H1 (cell line): ENCODE results near the gene SERPINB13. TPM values are rescaled to one million over a fixed set of nuclear protein-coding genes. Genes with fewer than 3 reads are reported as not detected.

Experiments
- EZH2 ChIP-seq: fragments of 200-600 bp; sonication (generic); IDR thresholded peaks from 2 replicates; pipeline ENCODE4 v1.7.1; 2012; ENCODE audit warnings: low read depth, mild to moderate bottlenecking, moderate library complexity, low read length, inconsistent platforms; ENCODE audit not compliant: severe bottlenecking
- SAP30 ChIP-seq: fragments of 300-600 bp; sonication (generic); IDR thresholded peaks from 2 replicates; pipeline ENCODE4 v1.7.1; 2012; ENCODE audit warnings: low read length, moderate library complexity, mild to moderate bottlenecking, inconsistent platforms; ENCODE audit not compliant: insufficient read depth, insufficient replicate concordance
- polyA plus RNA-seq, 7 experiments: library from polyadenylated mRNA; depleted of rRNA in 3 of 7; stranded (reverse) in 5 of 7; unstranded in 2 of 7; fragments of >200 nt in 5 of 7; fragments of 200-250 nt in 2 of 7; gene quantifications; 1 replicate in 5 of 7; 2 replicates in 1 of 7; 4 replicates in 1 of 7; pipeline versions ENCODE4 v1.2.1 to v1.2.3, GENCODE V29; 2011 to 2013; ENCODE audit warnings: missing spikeins in 2 of 7, mixed read lengths in 2 of 7
- total RNA-seq: library from RNA; stranded (reverse); fragmentation: NEBNext Ultra II Directional; extraction: Animal tissue kit (Norgen Biotek cat#: 25700); gene quantifications from 2 replicates; pipeline ENCODE4 v1.2.1, GENCODE V29; 2021
- TF ChIP-seq, protein P1 (sequence below): IDR thresholded peaks from 2 replicates; pipeline ENCODE4 v1.6.1; 2011; ENCODE audit warnings: low read length, improper control_type of control experiment

Gene SERPINB13
- total and polyA plus RNA-seq, 2 of the 8 experiments (the other 6 are each of a cell fraction or from before 2014, with no cell fraction given) = not detected

DNA sequence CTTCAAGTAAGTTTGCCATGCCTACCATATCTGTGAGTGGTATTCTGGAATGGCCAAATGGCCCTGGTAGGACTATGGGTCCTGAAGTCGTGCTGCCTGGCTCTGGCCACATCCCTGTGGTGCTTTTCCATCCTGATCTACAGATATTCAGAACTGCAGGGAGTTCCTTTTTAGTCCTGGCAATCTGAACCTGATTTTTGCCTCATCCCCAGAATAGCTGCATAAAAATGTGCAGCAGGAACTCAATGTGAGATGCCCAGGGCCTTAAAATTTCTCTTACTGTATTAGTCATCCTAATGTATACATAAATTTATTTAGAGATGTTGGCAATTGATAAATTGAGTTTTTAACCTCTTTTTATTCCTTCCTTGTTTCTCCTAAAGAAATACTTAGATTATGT is 5.3 kb downstream of the SERPINB13 start (continued):
- TF ChIP-seq, protein P1, sequence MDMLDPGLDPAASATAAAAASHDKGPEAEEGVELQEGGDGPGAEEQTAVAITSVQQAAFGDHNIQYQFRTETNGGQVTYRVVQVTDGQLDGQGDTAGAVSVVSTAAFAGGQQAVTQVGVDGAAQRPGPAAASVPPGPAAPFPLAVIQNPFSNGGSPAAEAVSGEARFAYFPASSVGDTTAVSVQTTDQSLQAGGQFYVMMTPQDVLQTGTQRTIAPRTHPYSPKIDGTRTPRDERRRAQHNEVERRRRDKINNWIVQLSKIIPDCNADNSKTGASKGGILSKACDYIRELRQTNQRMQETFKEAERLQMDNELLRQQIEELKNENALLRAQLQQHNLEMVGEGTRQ = no peak
- no peak for TF ChIP-seq SAP30
- no peak for TF ChIP-seq EZH2
- TF ChIP-seq, all 59 proteins: peak for 0
